HG02798 (cell line): ENCODE measurements around the gene SINHCAF.

Experiments used
- ATAC-seq: cut with Tn5 transposase; IDR thresholded peaks from one replicate; pipeline ENCODE4 v1.9.1; 2021; ENCODE audit warnings: mild to moderate bottlenecking; ENCODE audit not compliant: unreplicated experiment, poor library complexity

Gene SINHCAF

GRCh38 chr12:31236998-31237637 is 88.8 kb downstream of the SINHCAF start:
- ATAC-seq = no peak

DNA sequence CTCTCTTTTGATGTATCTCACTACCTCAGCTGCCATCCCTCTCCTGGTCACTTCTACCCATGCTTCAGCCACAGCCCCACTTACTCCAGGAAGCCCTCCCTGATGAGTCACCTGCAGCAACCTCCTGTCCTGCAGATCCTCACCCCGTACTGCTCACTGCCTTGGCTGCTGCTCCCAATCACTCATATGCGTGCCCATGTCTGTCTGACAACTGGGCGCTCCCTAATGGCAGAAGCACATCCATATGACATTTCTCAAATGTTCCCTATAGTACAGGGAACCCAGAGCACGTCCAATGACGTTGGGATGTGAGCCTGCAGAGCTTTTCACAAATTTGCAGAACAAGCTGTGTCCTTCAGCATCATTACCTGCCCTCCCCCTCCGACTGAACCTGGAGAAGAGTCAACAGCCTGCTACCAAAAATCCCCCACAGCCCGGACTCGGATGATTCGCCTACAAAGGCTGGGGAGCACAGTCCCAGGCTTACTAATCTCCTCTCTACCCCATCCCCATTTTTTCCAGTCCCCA is 90.0 kb downstream of the SINHCAF start:
- no peak for ATAC-seq

DNA sequence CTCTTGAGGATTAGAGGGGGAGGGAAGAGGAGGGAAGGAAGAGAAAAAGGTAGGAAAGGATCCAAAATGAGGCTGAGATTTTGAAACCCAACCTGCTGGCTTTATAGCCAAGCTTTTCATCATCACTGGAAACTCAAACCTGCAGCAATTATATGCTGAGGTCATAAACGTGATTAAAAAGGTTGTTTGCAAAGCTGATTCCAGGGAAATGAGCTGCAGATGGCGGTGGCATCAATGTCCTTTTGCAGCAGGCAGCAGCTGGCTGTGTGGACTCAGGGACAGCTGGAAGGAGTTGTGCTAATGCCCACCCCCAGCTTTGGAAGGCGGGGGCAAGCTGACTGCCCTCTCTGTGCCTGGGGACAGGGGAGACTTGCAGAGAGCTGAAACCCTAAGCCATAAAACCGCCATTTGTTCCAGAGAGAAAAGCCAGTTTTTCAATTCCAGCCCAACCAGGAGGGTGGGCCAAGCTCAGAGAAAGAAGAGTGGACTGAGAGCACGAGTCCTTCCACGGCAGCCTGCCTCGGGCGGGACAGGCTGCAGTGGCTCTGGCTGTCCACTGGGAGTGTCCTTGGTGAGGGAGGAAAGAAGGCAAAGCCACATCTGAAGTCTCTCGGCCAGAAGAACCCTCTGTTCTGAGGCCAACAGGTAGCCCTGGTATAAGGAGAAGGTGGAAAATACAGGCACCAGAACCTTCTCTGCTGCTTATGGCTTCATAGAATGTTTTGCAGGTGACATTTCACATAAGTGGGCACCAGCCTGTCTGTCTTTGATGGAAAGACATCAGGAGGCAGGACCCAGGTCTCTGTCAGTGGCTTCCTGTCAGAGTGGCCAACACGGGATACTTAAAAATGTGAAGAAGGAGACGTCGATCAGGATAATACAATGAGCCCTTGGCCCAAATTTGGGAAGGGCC is 90.7 kb downstream of the SINHCAF start:
- no peak for ATAC-seq

- no peak for ATAC-seq
These were observed 91.7 kb downstream of the SINHCAF start for GRCh38 chr12:31234053-31234840.

DNA sequence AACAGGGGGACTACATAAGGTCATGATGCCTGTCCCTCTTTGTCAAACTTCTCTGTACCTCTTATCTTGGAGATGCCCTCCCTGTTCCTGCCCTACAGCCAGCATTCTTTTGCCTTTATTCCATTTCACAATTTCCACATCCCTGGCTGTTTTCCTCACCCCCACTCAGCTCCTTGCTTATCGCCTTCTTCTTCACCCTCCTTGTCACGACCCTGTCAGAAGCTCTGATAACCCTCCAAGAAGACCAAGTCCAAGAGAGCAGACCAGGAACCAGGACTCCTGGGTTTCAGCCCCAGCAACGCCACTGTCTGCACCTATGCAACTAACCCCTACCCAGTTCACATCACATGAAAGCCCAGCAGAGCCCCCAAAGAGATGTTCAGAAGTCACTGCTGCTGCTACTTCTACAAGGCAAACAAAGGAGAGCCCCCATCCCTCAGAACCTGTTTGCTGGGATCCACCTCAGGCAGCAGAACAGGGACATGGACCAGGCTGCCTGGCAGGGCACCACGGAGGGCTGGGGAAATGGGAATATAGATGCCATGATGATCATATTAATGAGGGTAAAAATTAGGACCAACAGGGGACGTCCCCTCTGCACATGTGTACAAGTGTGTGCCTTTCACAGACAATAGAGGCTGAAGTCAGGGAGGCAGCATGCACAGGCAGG is 92.8 kb downstream of the SINHCAF start:
- ATAC-seq = no peak

- ATAC-seq = no peak
These were observed 93.5 kb downstream of the SINHCAF start for GRCh38 chr12:31232361-31232965.

DNA sequence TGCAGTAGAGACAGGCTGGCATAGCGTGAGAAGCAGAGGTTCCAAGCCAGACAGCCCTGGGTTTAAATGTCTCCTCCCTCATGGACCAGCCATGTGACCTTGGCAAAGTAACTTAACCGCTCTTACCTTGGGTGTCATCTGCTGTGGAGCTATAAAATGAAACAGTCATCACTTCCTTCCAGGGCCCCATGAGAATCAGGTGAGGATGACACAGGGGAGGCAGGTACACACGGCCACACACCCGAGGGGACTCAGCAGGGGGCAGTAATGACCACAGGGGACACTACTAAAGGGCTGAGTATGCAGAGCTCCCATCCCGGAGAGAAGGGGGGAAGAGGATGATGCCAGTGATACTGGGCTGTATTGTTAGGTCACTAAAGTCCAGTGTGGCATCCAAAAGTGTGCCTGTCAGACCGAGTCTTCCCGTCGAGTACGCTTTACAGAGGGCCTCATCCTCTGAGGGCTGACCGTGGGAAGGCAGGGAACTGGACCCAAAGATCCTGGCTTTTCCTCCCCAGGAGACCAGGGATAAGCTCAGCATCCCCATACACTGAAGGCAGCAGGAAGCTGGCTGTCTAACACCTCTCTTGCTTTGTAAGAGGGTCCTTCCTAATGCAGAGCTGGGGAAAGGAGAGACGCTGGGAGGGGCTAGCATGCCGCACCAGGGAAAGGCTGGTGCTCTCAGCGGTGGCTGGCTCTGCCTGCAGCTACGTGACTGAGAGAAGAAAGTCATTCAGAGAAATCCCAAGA is 94.2 kb downstream of the SINHCAF start:
- ATAC-seq = no peak
